Tibial nerve (tissue), 4 donors: ENCODE data around the gene MRPL52. TPM values are rescaled to one million over a fixed set of nuclear protein-coding genes. Genes with fewer than 3 reads are reported as not detected.

ENCODE experiments used
- DNase-seq, 2 donors: peaks; one replicate each; pipeline ENCODE4 v3.0.0-alpha.2; 2019; ENCODE audit warnings: low spot score in 2 of 2
- H3K27ac ChIP-seq, 4 donors: fragments of 200-600 bp; sonication (generic) in 3 of 4; one replicate each; pipeline ENCODE4 v1.5.1; 2017 to 2019; ENCODE audit warnings: mild to moderate bottlenecking in 1 of 4
- H3K27me3 ChIP-seq, 2 donors: fragments of 200-600 bp; sonication (generic) in 1 of 2; one replicate each; pipeline versions ENCODE4 v1.5.1 to v1.6.0; 2017 to 2019
- H3K36me3 ChIP-seq, 3 donors: fragments of 200-600 bp; sonication (generic); one replicate each; pipeline ENCODE4 v1.5.1; 2018 to 2019
- H3K4me1 ChIP-seq, 4 donors: fragments of 200-600 bp; sonication (generic) in 3 of 4; one replicate each; pipeline ENCODE4 v1.5.1; 2017 to 2019
- H3K4me3 ChIP-seq, 4 donors: fragments of 200-600 bp; sonication (generic) in 3 of 4; one replicate each; pipeline ENCODE4 v1.5.1; 2017 to 2019; ENCODE audit warnings: mild to moderate bottlenecking in 1 of 4, moderate library complexity in 1 of 4
- H3K9me3 ChIP-seq, 4 donors: fragments of 200-600 bp; sonication (generic) in 3 of 4; one replicate each; pipeline ENCODE4 v1.5.1; 2017 to 2019
- EP300 ChIP-seq, 2 donors: sonication (generic); formaldehyde crosslinking; IDR thresholded peaks; one replicate each; pipeline ENCODE4 v1.6.1; 2017; ENCODE audit warnings: antibody characterized with exemption in 2 of 2, mild to moderate bottlenecking in 1 of 2
- POLR2A ChIP-seq, 2 donors: fragments of 450-650 bp; IDR thresholded peaks; one replicate each; pipeline ENCODE4 v1.6.1; 2017; ENCODE audit warnings: antibody characterized with exemption in 2 of 2, mild to moderate bottlenecking in 2 of 2, moderate library complexity in 2 of 2
- WGBS, 2 donors: methylation state at CpG; one replicate each; pipeline ENCODE4 v1.1.5; 2018; 5-methylcytosine and 5-hydroxymethylcytosine counted together
- total RNA-seq, 4 donors: library from RNA; depleted of rRNA; stranded (reverse); fragments of >200 nt; gene quantifications; one replicate each; pipeline ENCODE4 v1.1.0, GENCODE V29; 2016
- TF ChIP-seq, protein P1 (sequence below), 5 experiments: fragments of 200-600 bp in 3 of 5; fragments of 450-650 bp in 2 of 5; sonication (generic) in 3 of 5; IDR thresholded peaks; one replicate each; pipeline ENCODE4 v1.5.1; 2016 to 2019; ENCODE audit warnings: antibody characterized with exemption in 5 of 5, mild to moderate bottlenecking in 3 of 5, moderate library complexity in 2 of 5

Gene MRPL52
- total RNA-seq, 4 donors from 2014 or later, result 26.7 to 44.0 (median 30.2) TPM

DNA sequence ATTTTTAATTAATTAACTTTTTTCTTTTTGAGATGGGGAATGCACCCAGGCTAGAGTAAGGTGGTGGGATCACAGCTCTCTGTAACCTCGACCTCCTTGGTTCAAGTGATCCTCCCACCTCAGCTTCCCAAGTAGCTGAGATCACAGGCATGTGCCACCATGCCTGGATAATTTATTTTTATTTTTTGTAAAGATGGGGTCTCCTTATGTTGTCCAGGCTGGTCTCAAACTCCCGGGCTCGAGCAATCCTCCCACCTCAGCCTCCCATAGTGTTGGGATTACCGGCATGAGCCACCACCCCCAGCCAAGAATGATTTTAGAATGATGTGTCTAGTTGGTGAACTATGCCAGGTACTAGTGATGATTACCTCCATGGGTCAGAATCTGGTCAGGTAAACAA lies 35.3 kb downstream of the MRPL52 start:
- Histone ChIP-seq H3K36me3 (no peaks in the 10 kb centered on the region), H3K4me1 (peaks cover 0 to 5% (median 3%) of the 10 kb centered on the region in 4 donors), H3K4me3 (no peak overlapping the region), H3K27ac (no peak overlapping the region), H3K9me3 (no peaks in the 10 kb centered on the region), H3K27me3 (no peaks in the 10 kb centered on the region)
- TF ChIP-seq, protein P1, sequence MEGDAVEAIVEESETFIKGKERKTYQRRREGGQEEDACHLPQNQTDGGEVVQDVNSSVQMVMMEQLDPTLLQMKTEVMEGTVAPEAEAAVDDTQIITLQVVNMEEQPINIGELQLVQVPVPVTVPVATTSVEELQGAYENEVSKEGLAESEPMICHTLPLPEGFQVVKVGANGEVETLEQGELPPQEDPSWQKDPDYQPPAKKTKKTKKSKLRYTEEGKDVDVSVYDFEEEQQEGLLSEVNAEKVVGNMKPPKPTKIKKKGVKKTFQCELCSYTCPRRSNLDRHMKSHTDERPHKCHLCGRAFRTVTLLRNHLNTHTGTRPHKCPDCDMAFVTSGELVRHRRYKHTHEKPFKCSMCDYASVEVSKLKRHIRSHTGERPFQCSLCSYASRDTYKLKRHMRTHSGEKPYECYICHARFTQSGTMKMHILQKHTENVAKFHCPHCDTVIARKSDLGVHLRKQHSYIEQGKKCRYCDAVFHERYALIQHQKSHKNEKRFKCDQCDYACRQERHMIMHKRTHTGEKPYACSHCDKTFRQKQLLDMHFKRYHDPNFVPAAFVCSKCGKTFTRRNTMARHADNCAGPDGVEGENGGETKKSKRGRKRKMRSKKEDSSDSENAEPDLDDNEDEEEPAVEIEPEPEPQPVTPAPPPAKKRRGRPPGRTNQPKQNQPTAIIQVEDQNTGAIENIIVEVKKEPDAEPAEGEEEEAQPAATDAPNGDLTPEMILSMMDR (IDR thresholded peaks at IDR 0.05), result no peak
- TF ChIP-seq EP300 (IDR thresholded peaks at IDR 0.05), result no peak
- no peak for TF ChIP-seq POLR2A (IDR thresholded peaks at IDR 0.05)
- DNase-seq, result no peak
- WGBS, 2 donors, result 90 to 95% methylated on average over 4 of the region's 4 CpGs

DNA sequence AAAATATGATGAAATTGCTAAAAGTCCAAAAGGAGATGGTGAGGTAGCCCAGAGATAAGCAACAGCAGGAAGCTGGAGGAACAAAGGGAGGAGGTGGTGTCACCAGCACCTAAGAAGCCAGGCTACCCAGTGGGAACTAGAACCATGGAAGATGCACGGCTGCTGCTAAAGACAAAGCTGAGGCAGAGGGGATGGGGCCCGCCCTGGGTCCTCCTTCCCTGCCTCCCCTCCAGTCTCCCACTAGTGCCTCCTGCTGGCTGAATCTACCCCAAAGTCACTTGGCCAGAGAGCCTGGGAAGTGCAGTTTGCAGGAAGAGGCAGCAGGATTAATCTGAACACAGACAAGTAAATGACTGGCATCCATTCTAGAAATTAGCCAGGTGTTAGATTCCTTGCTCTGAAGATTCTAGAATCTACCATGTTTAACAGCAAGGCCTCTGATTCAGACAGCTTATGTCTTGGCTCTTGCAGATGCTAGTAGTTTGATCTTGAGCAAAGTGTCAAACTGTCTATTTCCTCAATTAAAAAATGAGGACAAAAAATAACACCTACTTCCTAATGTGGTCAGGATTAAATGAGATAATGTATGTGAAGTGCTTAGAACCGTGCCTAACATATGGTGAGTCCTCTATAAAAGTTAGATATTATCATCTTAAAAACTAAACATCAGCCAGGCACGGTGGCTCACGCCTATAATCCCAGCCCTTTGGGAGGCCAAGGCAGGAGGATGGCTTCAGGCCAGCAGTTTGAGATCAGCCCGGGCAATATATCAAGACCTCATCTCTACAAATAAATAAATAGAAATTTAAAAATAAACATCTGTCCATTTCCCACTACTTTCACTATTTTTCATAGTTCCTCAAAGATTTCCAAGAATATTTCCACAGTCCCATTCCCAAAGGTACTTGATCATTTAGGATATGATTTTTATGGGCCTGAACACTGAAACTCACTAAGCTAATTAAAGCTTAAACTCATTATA lies 36.0 kb downstream of the MRPL52 start:
- WGBS, 2 donors, result 49 to 57% methylated on average over 6 of the region's 6 CpGs
- H3K36me3 ChIP-seq, result no peaks in the 10 kb centered on the region
- no peak for TF ChIP-seq EP300 (IDR thresholded peaks at IDR 0.05)
- TF ChIP-seq POLR2A (IDR thresholded peaks at IDR 0.05), result no peak
- TF ChIP-seq, protein P1 (IDR thresholded peaks at IDR 0.05), result no peak
- no peak for DNase-seq
- H3K4me1 ChIP-seq, result peaks cover 0 to 12% (median 10%) of the 10 kb centered on the region in 4 donors
- no peaks in the 10 kb centered on the region for H3K9me3 ChIP-seq
- no peak overlapping the region for H3K27ac ChIP-seq
- no peaks in the 10 kb centered on the region for H3K27me3 ChIP-seq
- H3K4me3 ChIP-seq, result no peak overlapping the region

DNA sequence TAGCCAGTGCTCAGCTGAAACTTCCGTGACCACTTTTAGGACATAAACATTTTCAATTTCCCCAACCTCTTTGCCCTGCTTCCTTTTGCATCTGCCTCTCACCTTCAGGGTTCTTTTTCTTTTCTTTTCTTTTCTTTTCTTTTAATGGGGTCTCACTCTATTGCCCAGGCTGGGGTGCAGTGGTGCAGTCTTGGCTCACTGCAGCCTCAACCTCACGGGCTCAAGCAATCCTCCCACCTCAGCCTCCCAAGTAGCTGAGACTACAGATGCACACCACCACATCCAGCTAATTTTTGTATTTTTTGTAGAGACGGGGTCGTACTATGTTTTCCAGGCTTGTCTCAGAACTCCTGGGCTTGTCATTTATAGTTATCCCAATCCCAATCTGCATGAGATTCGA lies 37.2 kb downstream of the MRPL52 start:
- H3K4me3 ChIP-seq, result no peak overlapping the region
- no peaks in the 10 kb centered on the region for H3K27me3 ChIP-seq
- DNase-seq, result no peak
- H3K27ac ChIP-seq, result no peak overlapping the region
- H3K36me3 ChIP-seq, result no peaks in the 10 kb centered on the region
- H3K4me1 ChIP-seq, result peaks cover 0 to 16% (median 10%) of the 10 kb centered on the region in 4 donors
- 92 to 99% methylated on average over 5 of the region's 5 CpGs for WGBS, 2 donors
- no peaks in the 10 kb centered on the region for H3K9me3 ChIP-seq
- no peak for TF ChIP-seq POLR2A (IDR thresholded peaks at IDR 0.05)

DNA sequence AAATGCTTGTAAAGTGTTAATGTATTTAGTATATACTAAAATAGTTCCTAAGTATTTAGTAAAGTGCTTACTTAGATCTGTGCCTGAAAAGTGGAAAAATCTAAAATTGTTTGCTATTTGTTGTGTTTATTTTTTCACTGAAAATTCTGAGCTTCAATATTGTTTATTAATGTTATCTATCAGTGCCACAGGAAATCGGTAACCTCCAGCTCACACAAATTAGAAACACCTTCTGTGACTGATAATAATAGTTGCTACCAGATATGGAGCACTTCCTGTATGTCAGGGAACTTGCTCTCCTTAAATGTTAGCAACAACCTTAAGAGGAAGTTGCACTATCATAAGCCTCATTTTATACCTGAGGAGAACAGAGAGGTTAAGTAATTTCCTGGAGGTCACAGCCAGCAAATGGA lies 41.1 kb downstream of the MRPL52 start:
- H3K4me3 ChIP-seq, result peak overlapping the region; percentile 75 to 99 (median 97)
- H3K27me3 ChIP-seq, result no peaks in the 10 kb centered on the region
- TF ChIP-seq, protein P1 (IDR thresholded peaks at IDR 0.05), result no peak
- TF ChIP-seq POLR2A (IDR thresholded peaks at IDR 0.05) (no peak), EP300 (IDR thresholded peaks at IDR 0.05) (no peak)
- WGBS, 2 donors, result 10 to 13% methylated on average over 1 of the region's 1 CpG
- H3K36me3 ChIP-seq, result peaks cover 0 to 27% (median 12%) of the 10 kb centered on the region in 3 donors
- peak overlapping the region; percentile 96 to 100 (median 99) for H3K27ac ChIP-seq
- no peaks in the 10 kb centered on the region for H3K9me3 ChIP-seq
- DNase-seq, result no peak
- peaks cover 0 to 47% (median 16%) of the 10 kb centered on the region in 4 donors for H3K4me1 ChIP-seq

DNA sequence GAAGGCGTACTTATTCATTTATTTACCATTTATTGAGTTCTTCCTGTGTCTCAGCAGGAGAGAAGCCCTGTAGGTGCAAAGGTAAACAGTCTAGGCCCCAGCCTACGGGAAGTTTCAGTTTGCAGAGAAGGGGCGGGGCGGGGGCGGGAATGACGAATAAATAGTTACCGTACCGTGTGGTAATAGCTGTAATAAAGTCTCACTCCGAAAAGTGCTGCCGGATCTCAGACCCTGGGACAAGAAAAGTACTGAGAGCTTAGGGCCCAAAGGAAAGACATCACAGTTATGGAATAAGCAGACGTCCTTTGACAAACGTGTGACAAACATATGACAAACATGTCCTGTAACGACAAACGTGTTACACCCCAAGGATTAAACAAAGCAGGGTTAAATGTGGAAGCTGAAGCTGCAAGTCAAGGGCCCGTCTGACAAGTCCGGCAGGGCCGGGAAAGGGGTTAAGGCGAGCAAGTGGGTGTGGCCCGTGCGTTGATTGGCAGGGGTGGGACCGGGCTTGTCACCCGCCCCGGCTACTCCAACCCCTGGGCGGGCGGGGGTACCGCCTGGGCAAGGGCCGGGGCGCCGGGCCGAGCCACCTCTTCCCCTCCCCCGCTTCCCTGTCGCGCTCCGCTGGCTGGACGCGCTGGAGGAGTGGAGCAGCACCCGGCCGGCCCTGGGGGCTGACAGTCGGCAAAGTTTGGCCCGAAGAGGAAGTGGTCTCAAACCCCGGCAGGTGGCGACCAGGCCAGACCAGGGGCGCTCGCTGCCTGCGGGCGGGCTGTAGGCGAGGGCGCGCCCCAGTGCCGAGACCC lies 41.7 kb downstream of the MRPL52 start, which contains the start of gene LRP10:
Gene LRP10 (plus strand): TSS at position 517 of the 809 bp plus-strand sequence. CDS start 564 bp downstream, outside the sequence.
- peaks cover 0 to 53% (median 16%) of the 10 kb centered on the region in 4 donors for H3K4me1 ChIP-seq
- WGBS, 2 donors, result 0% methylated on average over 39 to 41 of the region's 50 CpGs
- DNase-seq, result peak; percentile 85 to 89

More for the DNA sequence above, 41.7 kb downstream of the MRPL52 start, which contains the start of gene LRP10:
- peaks cover 0 to 34% (median 17%) of the 10 kb centered on the region in 3 donors for H3K36me3 ChIP-seq
- TF ChIP-seq EP300 (IDR thresholded peaks at IDR 0.05) (peak; percentile 75 to 93), POLR2A (IDR thresholded peaks at IDR 0.05) (peak; percentile 57 to 93)
- TF ChIP-seq, protein P1 (IDR thresholded peaks at IDR 0.05), result peak in 1 of 5 experiments; percentile 31
- H3K4me3 ChIP-seq, result peak within 1 kb of the TSS; percentile 75 to 99 (median 97)
- H3K27me3 ChIP-seq, result no peaks in the 10 kb centered on the region
- H3K9me3 ChIP-seq, result no peaks in the 10 kb centered on the region
- peak within 1 kb of the TSS; percentile 96 to 100 (median 99) for H3K27ac ChIP-seq
